Body of pancreas (tissue), 4 donors: ENCODE measurements around the gene LRSAM1. TPM values are rescaled to one million over a fixed set of nuclear protein-coding genes. Genes with fewer than 3 reads are reported as not detected.

ENCODE experiments used
- ATAC-seq: fragments of 150-250 bp; one replicate; pipeline ENCODE4 v1.9.1; 2016
- DNase-seq, 4 donors: peaks; one replicate each; pipeline ENCODE4 v3.0.0-alpha.2; 2019
- H3K27ac ChIP-seq, 4 donors: fragments of 200-600 bp; sonication (generic); 1 replicate in 3 of 4; 2 replicates in 1 of 4; pipeline versions ENCODE4 v1.5.1 to v1.6.1; 2016 to 2019; ENCODE audit warnings: mild to moderate bottlenecking in 1 of 4, mixed read lengths in 1 of 4, moderate library complexity in 1 of 4
- H3K27me3 ChIP-seq, 2 donors: fragments of 200-600 bp; sonication (generic); one replicate each; pipeline ENCODE4 v1.6.0; 2016; ENCODE audit warnings: mild to moderate bottlenecking in 1 of 2
- H3K36me3 ChIP-seq, 2 donors: fragments of 200-600 bp; sonication (generic); replicated peaks in 1 of 2; 2 replicates each; pipeline ENCODE4 v1.5.1; 2016; ENCODE audit warnings: low read depth in 2 of 2; ENCODE audit not compliant: insufficient read depth in 1 of 2
- H3K4me1 ChIP-seq: fragments of 200-600 bp; sonication (generic); one replicate; pipeline ENCODE4 v1.6.0; 2016
- H3K4me3 ChIP-seq, 2 donors: fragments of 200-600 bp; sonication (generic); 1 replicate in 1 of 2; 2 replicates in 1 of 2; pipeline ENCODE4 v1.5.1; 2016 to 2019
- H3K9me3 ChIP-seq, 3 donors: fragments of 200-600 bp; sonication (generic); 1 replicate in 2 of 3; 2 replicates in 1 of 3; pipeline ENCODE4 v1.5.1; 2016
- CTCF ChIP-seq, 7 experiments: fragments of 450-650 bp in 4 of 7; fragments of 200-600 bp in 3 of 7; sonication (generic) in 3 of 7; IDR thresholded peaks; one replicate each; pipeline ENCODE4 v1.5.1; 2016 to 2019; ENCODE audit warnings: antibody characterized with exemption in 7 of 7
- POLR2A ChIP-seq, 3 donors: fragments of 450-650 bp; IDR thresholded peaks; one replicate each; pipeline ENCODE4 v1.6.1; 2016; ENCODE audit warnings: antibody characterized with exemption in 3 of 3, mild to moderate bottlenecking in 2 of 3
- WGBS, 2 donors: methylation state at CpG; one replicate each; pipeline ENCODE4 v1.1.5; 2017; 5-methylcytosine and 5-hydroxymethylcytosine counted together
- intact Hi-C: fragments of 100-400 bp; cut with DNase I; formaldehyde crosslinking; loops from one replicate; pipeline ENCODE4 v1.15.1; 2023
- total RNA-seq, 2 donors: library from RNA; depleted of rRNA; stranded (reverse); fragments of >200 nt; gene quantifications; one replicate each; pipeline ENCODE4 v1.1.0, GENCODE V29; 2016

LRSAM1 gene
- total RNA-seq, 2 donors from 2014 or later, result 9.6 to 26.0 TPM

- peaks cover 27 to 33% of the 10 kb centered on the region in 2 donors for H3K36me3 ChIP-seq
- TF ChIP-seq CTCF (IDR thresholded peaks at IDR 0.05), result no peak
- TF ChIP-seq POLR2A (IDR thresholded peaks at IDR 0.05), result no peak
- intact Hi-C loops, result no loop called here
- H3K4me1 ChIP-seq, result peaks cover 23% of the 10 kb centered on the region
- ATAC-seq (peak; percentile 72), DNase-seq (peak; percentile 65 to 81 (median 71))
- H3K27me3 ChIP-seq, result no peaks in the 10 kb centered on the region
- no peak overlapping the region for H3K4me3 ChIP-seq
- peaks cover 0 to 6% (median 0%) of the 10 kb centered on the region in 3 donors for H3K9me3 ChIP-seq
- 41 to 42% methylated on average over 2 to 5 of the region's 5 CpGs for WGBS, 2 donors
- peak overlapping the region; percentile 72 to 87 (median 82) for H3K27ac ChIP-seq
These were observed 70.6 kb downstream of the LRSAM1 start for GRCh38 chr9:127521919-127522304.

- H3K9me3 ChIP-seq, result peaks cover 0 to 6% (median 0%) of the 10 kb centered on the region in 3 donors
- WGBS, 2 donors, result 44 to 54% methylated on average over 2 of the region's 2 CpGs
- no peak for ATAC-seq
- H3K4me1 ChIP-seq, result peaks cover 23% of the 10 kb centered on the region
- TF ChIP-seq POLR2A (IDR thresholded peaks at IDR 0.05) (no peak), CTCF (IDR thresholded peaks at IDR 0.05) (no peak)
- H3K27ac ChIP-seq, result peak overlapping the region; percentile 72 to 87 (median 82)
- DNase-seq, result peak in 1 of 4 donors; percentile 20
- intact Hi-C loops, result no loop called here
- peaks cover 19 to 26% of the 10 kb centered on the region in 2 donors for H3K36me3 ChIP-seq
- H3K27me3 ChIP-seq, result no peaks in the 10 kb centered on the region
- no peak overlapping the region for H3K4me3 ChIP-seq
These were observed 71.4 kb downstream of the LRSAM1 start for GRCh38 chr9:127522727-127523126.

GRCh38 chr9:127523312-127523851, 72.1 kb downstream of the LRSAM1 start:
- no peak for ATAC-seq
- H3K27ac ChIP-seq, result peak overlapping the region in 2 of 4 donors; percentile 30 to 36
- intact Hi-C loops, result no loop called here
- H3K9me3 ChIP-seq, result peaks cover 0 to 6% (median 0%) of the 10 kb centered on the region in 3 donors
- 91 to 94% methylated on average over 8 to 9 of the region's 9 CpGs for WGBS, 2 donors
- H3K4me1 ChIP-seq, result peaks cover 25% of the 10 kb centered on the region
- TF ChIP-seq CTCF (IDR thresholded peaks at IDR 0.05) (peak in 6 of 7 experiments; percentile 16 to 55 (median 36)), POLR2A (IDR thresholded peaks at IDR 0.05) (no peak)
- H3K4me3 ChIP-seq, result no peak overlapping the region
- no peaks in the 10 kb centered on the region for H3K27me3 ChIP-seq
- peak in 2 of 4 donors; percentile 19 to 57 for DNase-seq
- H3K36me3 ChIP-seq, result peaks cover 14 to 29% of the 10 kb centered on the region in 2 donors

GRCh38 chr9:127524373-127524772, 73.1 kb downstream of the LRSAM1 start:
- no peak overlapping the region for H3K4me3 ChIP-seq
- H3K4me1 ChIP-seq, result peaks cover 34% of the 10 kb centered on the region
- WGBS, 2 donors, result 69 to 91% methylated on average over 4 to 6 of the region's 6 CpGs
- ATAC-seq (no peak), DNase-seq (peak in 1 of 4 donors; percentile 12)
- peak overlapping the region in 2 of 4 donors; percentile 36 to 43 for H3K27ac ChIP-seq
- H3K36me3 ChIP-seq, result peaks cover 14 to 29% of the 10 kb centered on the region in 2 donors
- intact Hi-C loops, result no loop called here
- TF ChIP-seq CTCF (IDR thresholded peaks at IDR 0.05) (no peak), POLR2A (IDR thresholded peaks at IDR 0.05) (no peak)
- peaks cover 0 to 6% (median 0%) of the 10 kb centered on the region in 3 donors for H3K9me3 ChIP-seq
- no peaks in the 10 kb centered on the region for H3K27me3 ChIP-seq
